Hepatocyte (in vitro differentiated cells): ENCODE data around the gene WDFY4.

Experiments
- CTCF ChIP-seq: fragments of 200-600 bp; sonication (generic); IDR thresholded peaks from 2 replicates; pipeline ENCODE4 v1.5.1; 2016; ENCODE audit warnings: antibody characterized with exemption, mild to moderate bottlenecking; ENCODE audit not compliant: poor library complexity
- EZH2phosphoT487 ChIP-seq: fragments of 200-600 bp; sonication (generic); IDR thresholded peaks from one replicate; pipeline ENCODE4 v1.6.1; 2018; ENCODE audit warnings: antibody characterized with exemption, mild to moderate bottlenecking, low read depth, moderate library complexity; ENCODE audit not compliant: unreplicated experiment, severe bottlenecking

GRCh38 chr10:48944171-48944570 lies 259.5 kb downstream of the WDFY4 start:
- no peak for TF ChIP-seq CTCF
- no peak for TF ChIP-seq EZH2phosphoT487
